Transverse colon (tissue), 4 donors: ENCODE measurements around the gene SLC25A1.

Experiments
- CTCF ChIP-seq, 5 experiments: fragments of 200-600 bp in 3 of 5; fragments of 450-650 bp in 2 of 5; sonication (generic) in 3 of 5; IDR thresholded peaks; 1 replicate in 2 of 5; 2 replicates in 3 of 5; pipeline ENCODE4 v1.5.1; 2016 to 2017; ENCODE audit warnings: antibody characterized with exemption in 5 of 5, inconsistent platforms in 3 of 5, mild to moderate bottlenecking in 2 of 5, moderate library complexity in 1 of 5
- EP300 ChIP-seq: sonication (generic); formaldehyde crosslinking; IDR thresholded peaks from one replicate; pipeline ENCODE4 v1.6.1; 2017; ENCODE audit warnings: antibody characterized with exemption, low read depth
- POLR2A ChIP-seq: fragments of 450-650 bp; IDR thresholded peaks from one replicate; pipeline ENCODE4 v1.6.1; 2016; ENCODE audit warnings: antibody characterized with exemption, mild to moderate bottlenecking, moderate library complexity
- POLR2AphosphoS5 ChIP-seq, 3 donors: sonication (generic); formaldehyde crosslinking; IDR thresholded peaks; one replicate each; pipeline ENCODE4 v1.6.1; 2016; ENCODE audit warnings: antibody characterized with exemption in 3 of 3

- TF ChIP-seq CTCF (IDR thresholded peaks at IDR 0.05): no peak
- TF ChIP-seq POLR2AphosphoS5 (IDR thresholded peaks at IDR 0.05): no peak
- TF ChIP-seq POLR2A: no peak
- no peak for TF ChIP-seq EP300
Observed at GRCh38 chr22:19132153-19132552, 46.4 kb downstream of the SLC25A1 start.
